ENCODE measurements around the gene TTLL5.
A peak's percentile ranks its signal among the peaks of the same experiment; 100 is the strongest.

The TTLL5 gene

GRCh38 chr14:75658957-75659356, 2.1 kb upstream of the TTLL5 start:
- H2AFZ ChIP-seq (ENCODE audit: low read length) = no peak overlapping the region
- no peak overlapping the region for H4K8ac ChIP-seq (ENCODE audit: low read depth, low read length)
- H2BK120ac ChIP-seq (ENCODE audit: low read depth, low read length) = no peak overlapping the region
- no peak overlapping the region for H3K18ac ChIP-seq (ENCODE audit: low read length)
- H3K9me3 ChIP-seq (replicated peaks in 1 of 2; ENCODE audit: control insufficient read depth in 2 of 2, insufficient read depth in 1 of 2, low read depth in 1 of 2, low read length in 2 of 2) = no peaks in the 10 kb centered on the region
- no peaks in the 10 kb centered on the region for H3K27me3 ChIP-seq (ENCODE audit: control insufficient read depth in 3 of 3, insufficient read depth in 3 of 3, low read depth in 1 of 3, low read length in 3 of 3)
- H3K9ac ChIP-seq (ENCODE audit: low read depth, low read length, poor library complexity) = no peak overlapping the region
- no peak overlapping the region for H2AK5ac ChIP-seq (ENCODE audit: low read depth, low read length)
- DNase-seq (ENCODE audit: low spot score) = no peak
- H2BK12ac ChIP-seq (ENCODE audit: low read length) = no peak overlapping the region
- no peak overlapping the region for H3K4me2 ChIP-seq (ENCODE audit: insufficient read depth, low read length, poor library complexity, severe bottlenecking)
- no peak overlapping the region for H3K27ac ChIP-seq (replicated peaks; ENCODE audit: low read length)
- H4K91ac ChIP-seq (ENCODE audit: low read depth, low read length, poor library complexity) = no peak overlapping the region
- WGBS, 2 donors (ENCODE audit: extremely low coverage in 2 of 2, insufficient read length in 2 of 2, insufficient replicate concordance in 1 of 2) = no CpG with 5 or more reads among the region's 2 CpGs
- no peak overlapping the region for H2BK5ac ChIP-seq (ENCODE audit: low read length)
- H3K4me3 ChIP-seq (ENCODE audit: low read length in 2 of 2) = peak overlapping the region in 1 of 2 donors; percentile 80
- no peak overlapping the region for H2BK15ac ChIP-seq (ENCODE audit: low read length)
- H3K4ac ChIP-seq (ENCODE audit: low read length) = no peak overlapping the region
- H3K36me3 ChIP-seq (replicated peaks in 1 of 2; ENCODE audit: control insufficient read depth in 2 of 2, insufficient read depth in 2 of 2, low read length in 2 of 2) = peaks cover 14 to 63% of the 10 kb centered on the region in 2 donors
- H3K79me1 ChIP-seq (ENCODE audit: low read depth, low read length) = no peaks in the 10 kb centered on the region
- H3K23ac ChIP-seq (ENCODE audit: low read depth, low read length, poor library complexity) = no peak overlapping the region
- H3K14ac ChIP-seq (ENCODE audit: low read length) = no peak overlapping the region
- peaks cover 2 to 13% of the 10 kb centered on the region in 2 donors for H3K4me1 ChIP-seq (ENCODE audit: control insufficient read depth in 2 of 2, insufficient read depth in 1 of 2, low read depth in 1 of 2, low read length in 2 of 2)

- Histone ChIP-seq H3K4me3 (ENCODE audit: low read length in 2 of 2) (peak overlapping the region; percentile 80 to 94), H3K79me1 (ENCODE audit: low read depth, low read length) (no peaks in the 10 kb centered on the region), H4K8ac (ENCODE audit: low read depth, low read length) (no peak overlapping the region), H2BK5ac (ENCODE audit: low read length) (peak overlapping the region; percentile 90), H3K4me1 (ENCODE audit: control insufficient read depth in 2 of 2, insufficient read depth in 1 of 2, low read depth in 1 of 2, low read length in 2 of 2) (peaks cover 2 to 13% of the 10 kb centered on the region in 2 donors), H3K23ac (ENCODE audit: low read depth, low read length, poor library complexity) (no peak overlapping the region), H3K18ac (ENCODE audit: low read length) (no peak overlapping the region), H3K27ac (replicated peaks; ENCODE audit: low read length) (no peak overlapping the region), H2BK12ac (ENCODE audit: low read length) (no peak overlapping the region), H3K36me3 (replicated peaks in 1 of 2; ENCODE audit: control insufficient read depth in 2 of 2, insufficient read depth in 2 of 2, low read length in 2 of 2) (peaks cover 8 to 63% of the 10 kb centered on the region in 2 donors), H2AK5ac (ENCODE audit: low read depth, low read length) (no peak overlapping the region), H3K27me3 (ENCODE audit: control insufficient read depth in 3 of 3, insufficient read depth in 3 of 3, low read depth in 1 of 3, low read length in 3 of 3) (no peaks in the 10 kb centered on the region), H3K14ac (ENCODE audit: low read length) (no peak overlapping the region), H2BK15ac (ENCODE audit: low read length) (no peak overlapping the region), H2AFZ (ENCODE audit: low read length) (peak overlapping the region; percentile 97), H4K91ac (ENCODE audit: low read depth, low read length, poor library complexity) (no peak overlapping the region), H3K9ac (ENCODE audit: low read depth, low read length, poor library complexity) (no peak overlapping the region), H2BK120ac (ENCODE audit: low read depth, low read length) (no peak overlapping the region), H3K4me2 (ENCODE audit: insufficient read depth, low read length, poor library complexity, severe bottlenecking) (peak overlapping the region; percentile 66), H3K9me3 (replicated peaks in 1 of 2; ENCODE audit: control insufficient read depth in 2 of 2, insufficient read depth in 1 of 2, low read depth in 1 of 2, low read length in 2 of 2) (no peaks in the 10 kb centered on the region), H3K4ac (ENCODE audit: low read length) (no peak overlapping the region)
- WGBS, 2 donors (ENCODE audit: extremely low coverage in 2 of 2, insufficient read length in 2 of 2, insufficient replicate concordance in 1 of 2) = no CpG with 5 or more reads among the region's 4 CpGs
- no peak for DNase-seq (ENCODE audit: low spot score)
These were observed 812 bp upstream of the TTLL5 start for GRCh38 chr14:75660238-75660629.

GRCh38 chr14:75661499-75661814, 411 bp downstream of the TTLL5 start:
- H3K4me1 ChIP-seq (ENCODE audit: control insufficient read depth in 2 of 2, insufficient read depth in 1 of 2, low read depth in 1 of 2, low read length in 2 of 2) = peaks cover 2 to 13% of the 10 kb centered on the region in 2 donors
- H3K79me1 ChIP-seq (ENCODE audit: low read depth, low read length) = no peaks in the 10 kb centered on the region
- no peak overlapping the region for H2BK12ac ChIP-seq (ENCODE audit: low read length)
- H2BK5ac ChIP-seq (ENCODE audit: low read length) = peak overlapping the region; percentile 90
- H3K14ac ChIP-seq (ENCODE audit: low read length) = no peak overlapping the region
- DNase-seq (ENCODE audit: low spot score) = no peak
- peak overlapping the region; percentile 80 to 94 for H3K4me3 ChIP-seq (ENCODE audit: low read length in 2 of 2)
- peak overlapping the region; percentile 91 for H3K18ac ChIP-seq (ENCODE audit: low read length)
- H3K4ac ChIP-seq (ENCODE audit: low read length) = no peak overlapping the region
- peak overlapping the region; percentile 37 for H3K9ac ChIP-seq (ENCODE audit: low read depth, low read length, poor library complexity)
- H4K91ac ChIP-seq (ENCODE audit: low read depth, low read length, poor library complexity) = no peak overlapping the region
- peak overlapping the region; percentile 57 for H3K23ac ChIP-seq (ENCODE audit: low read depth, low read length, poor library complexity)
- H2BK15ac ChIP-seq (ENCODE audit: low read length) = no peak overlapping the region
- H3K27me3 ChIP-seq (ENCODE audit: control insufficient read depth in 3 of 3, insufficient read depth in 3 of 3, low read depth in 1 of 3, low read length in 3 of 3) = no peaks in the 10 kb centered on the region
- H3K27ac ChIP-seq (replicated peaks; ENCODE audit: low read length) = peak overlapping the region; percentile 94
- H4K8ac ChIP-seq (ENCODE audit: low read depth, low read length) = no peak overlapping the region
- H3K4me2 ChIP-seq (ENCODE audit: insufficient read depth, low read length, poor library complexity, severe bottlenecking) = peak overlapping the region; percentile 66
- H2AK5ac ChIP-seq (ENCODE audit: low read depth, low read length) = no peak overlapping the region
- no peak overlapping the region for H2BK120ac ChIP-seq (ENCODE audit: low read depth, low read length)
- WGBS, 2 donors (ENCODE audit: extremely low coverage in 2 of 2, insufficient read length in 2 of 2, insufficient replicate concordance in 1 of 2) = no CpG with 5 or more reads among the region's 18 CpGs
- peak overlapping the region; percentile 97 for H2AFZ ChIP-seq (ENCODE audit: low read length)
- no peaks in the 10 kb centered on the region for H3K9me3 ChIP-seq (replicated peaks in 1 of 2; ENCODE audit: control insufficient read depth in 2 of 2, insufficient read depth in 1 of 2, low read depth in 1 of 2, low read length in 2 of 2)
- peaks cover 8 to 61% of the 10 kb centered on the region in 2 donors for H3K36me3 ChIP-seq (replicated peaks in 1 of 2; ENCODE audit: control insufficient read depth in 2 of 2, insufficient read depth in 2 of 2, low read length in 2 of 2)

GRCh38 chr14:75662966-75663365, 1.9 kb downstream of the TTLL5 start:
- no peak overlapping the region for H3K18ac ChIP-seq (ENCODE audit: low read length)
- no peak overlapping the region for H3K4me3 ChIP-seq (ENCODE audit: low read length in 2 of 2)
- no peak overlapping the region for H4K91ac ChIP-seq (ENCODE audit: low read depth, low read length, poor library complexity)
- no peak overlapping the region for H3K14ac ChIP-seq (ENCODE audit: low read length)
- H3K4ac ChIP-seq (ENCODE audit: low read length) = no peak overlapping the region
- no peaks in the 10 kb centered on the region for H3K27me3 ChIP-seq (ENCODE audit: control insufficient read depth in 3 of 3, insufficient read depth in 3 of 3, low read depth in 1 of 3, low read length in 3 of 3)
- peaks cover 2 to 13% of the 10 kb centered on the region in 2 donors for H3K4me1 ChIP-seq (ENCODE audit: control insufficient read depth in 2 of 2, insufficient read depth in 1 of 2, low read depth in 1 of 2, low read length in 2 of 2)
- H3K4me2 ChIP-seq (ENCODE audit: insufficient read depth, low read length, poor library complexity, severe bottlenecking) = no peak overlapping the region
- H2BK12ac ChIP-seq (ENCODE audit: low read length) = no peak overlapping the region
- H3K9ac ChIP-seq (ENCODE audit: low read depth, low read length, poor library complexity) = no peak overlapping the region
- no peak overlapping the region for H4K8ac ChIP-seq (ENCODE audit: low read depth, low read length)
- H2BK120ac ChIP-seq (ENCODE audit: low read depth, low read length) = no peak overlapping the region
- no peak overlapping the region for H2AFZ ChIP-seq (ENCODE audit: low read length)
- no peak overlapping the region for H3K27ac ChIP-seq (replicated peaks; ENCODE audit: low read length)
- no peak overlapping the region for H2BK15ac ChIP-seq (ENCODE audit: low read length)
- no peak overlapping the region for H2AK5ac ChIP-seq (ENCODE audit: low read depth, low read length)
- no peaks in the 10 kb centered on the region for H3K79me1 ChIP-seq (ENCODE audit: low read depth, low read length)
- H2BK5ac ChIP-seq (ENCODE audit: low read length) = no peak overlapping the region
- no CpG with 5 or more reads among the region's 3 CpGs for WGBS, 2 donors (ENCODE audit: extremely low coverage in 2 of 2, insufficient read length in 2 of 2, insufficient replicate concordance in 1 of 2)
- peaks cover 3 to 56% of the 10 kb centered on the region in 2 donors for H3K36me3 ChIP-seq (replicated peaks in 1 of 2; ENCODE audit: control insufficient read depth in 2 of 2, insufficient read depth in 2 of 2, low read length in 2 of 2)
- DNase-seq (ENCODE audit: low spot score) = no peak
- no peak overlapping the region for H3K23ac ChIP-seq (ENCODE audit: low read depth, low read length, poor library complexity)
- no peaks in the 10 kb centered on the region for H3K9me3 ChIP-seq (replicated peaks in 1 of 2; ENCODE audit: control insufficient read depth in 2 of 2, insufficient read depth in 1 of 2, low read depth in 1 of 2, low read length in 2 of 2)

Measured in neuronal stem cell (in vitro differentiated cells).